ENCODE data around the gene SND1.

GRCh38 chr7:127938588-127938987, 286.6 kb downstream of the SND1 start:
- TF ChIP-seq CTCF (IDR thresholded peaks at IDR 0.05) (no peak), POLR2AphosphoS5 (IDR thresholded peaks at IDR 0.05) (no peak)

Measured in breast epithelium (tissue), 3 donors.